Adipose tissue (tissue), 3 donors: ENCODE results near the gene PINK1. TPM values are rescaled to one million over a fixed set of nuclear protein-coding genes. Genes with fewer than 3 reads are reported as not detected.
"Not testable (repeated sequence)": the region's sequence is repeated elsewhere in the genome, so short reads cannot be mapped to it uniquely, and the experiment has no call there.

Experiments used
- H3K27ac ChIP-seq: one replicate; pipeline ENCODE4 v1.5.1; 2013; ENCODE audit warnings: low read depth, low read length
- WGBS, 3 donors: extraction: QIAGEN DNeasy Blood & Tissue Kit; methylation state at CpG; one replicate each; pipeline ENCODE4 v1.1.7; 2013; 5-methylcytosine and 5-hydroxymethylcytosine counted together
- polyA plus RNA-seq, 3 donors: library from polyadenylated mRNA; stranded (reverse); fragments of 200-250 nt; gene quantifications; one replicate each; pipeline ENCODE4 v1.2.3, GENCODE V29; 2013
- donor health status: healthy with polysubstance abuse.
- donor health status: Bipolar disorder and iron deficiency.
- donor health status: healthy.

Gene PINK1
- polyA plus RNA-seq, 3 donors, result 34.6 to 132 (median 77.5) TPM

- WGBS, 3 donors, result 73 to 76% (median 76%) methylated on average over 6 of the region's 7 CpGs
Observed at GRCh38 chr1:20606801-20607570, 26.3 kb upstream of the PINK1 start.

GRCh38 chr1:20609541-20609940 is 23.7 kb upstream of the PINK1 start:
- no peak overlapping the region for H3K27ac ChIP-seq
- 76 to 90% (median 90%) methylated on average over 6 of the region's 6 CpGs for WGBS, 3 donors

More at GRCh38 chr1:20606801-20607570, 26.3 kb upstream of the PINK1 start:
- not testable (repeated sequence) for H3K27ac ChIP-seq

- 89 to 99% (median 98%) methylated on average over 2 of the region's 2 CpGs for WGBS, 3 donors
- H3K27ac ChIP-seq, result no peak overlapping the region
Observed at GRCh38 chr1:20610970-20611369, 22.3 kb upstream of the PINK1 start.

- no peak overlapping the region for H3K27ac ChIP-seq
- 94 to 98% (median 96%) methylated on average over 5 of the region's 5 CpGs for WGBS, 3 donors
Observed at GRCh38 chr1:20611652-20612051, 21.6 kb upstream of the PINK1 start.

GRCh38 chr1:20612221-20612746 is 21.0 kb upstream of the PINK1 start:
- no peak overlapping the region for H3K27ac ChIP-seq
- WGBS, 3 donors, result 75 to 86% (median 81%) methylated on average over 11 of the region's 11 CpGs

- 70 to 83% (median 79%) methylated on average over 3 of the region's 3 CpGs for WGBS, 3 donors
- no peak overlapping the region for H3K27ac ChIP-seq
Observed at GRCh38 chr1:20614131-20614579, 19.1 kb upstream of the PINK1 start.

- 42 to 47% (median 43%) methylated on average over 20 of the region's 20 CpGs for WGBS, 3 donors
- no peak overlapping the region for H3K27ac ChIP-seq
Observed at GRCh38 chr1:20615946-20616846, 17.1 kb upstream of the PINK1 start.

GRCh38 chr1:20616847-20617487 is 16.3 kb upstream of the PINK1 start:
- H3K27ac ChIP-seq, result no peak overlapping the region
- 67 to 80% (median 70%) methylated on average over 3 of the region's 3 CpGs for WGBS, 3 donors

- no peak overlapping the region for H3K27ac ChIP-seq
- 58 to 70% (median 58%) methylated on average over 4 of the region's 4 CpGs for WGBS, 3 donors
Observed at GRCh38 chr1:20618550-20618949, 14.7 kb upstream of the PINK1 start.

GRCh38 chr1:20619999-20620398 is 13.3 kb upstream of the PINK1 start:
- WGBS, 3 donors, result 76 to 95% (median 93%) methylated on average over 1 of the region's 1 CpG
- H3K27ac ChIP-seq, result no peak overlapping the region

- 71 to 96% (median 81%) methylated on average over 6 of the region's 6 CpGs for WGBS, 3 donors
Observed at GRCh38 chr1:20621012-20621411, 12.2 kb upstream of the PINK1 start.

GRCh38 chr1:20624709-20625108 is 8.5 kb upstream of the PINK1 start:
- 71 to 100% (median 90%) methylated on average over 1 of the region's 1 CpG for WGBS, 3 donors
- H3K27ac ChIP-seq, result no peak overlapping the region

More at GRCh38 chr1:20621012-20621411, 12.2 kb upstream of the PINK1 start:
- no peak overlapping the region for H3K27ac ChIP-seq

GRCh38 chr1:20625176-20626097 is 7.8 kb upstream of the PINK1 start:
- WGBS, 3 donors, result 73 to 88% (median 73%) methylated on average over 3 of the region's 3 CpGs
- H3K27ac ChIP-seq, result no peak overlapping the region

GRCh38 chr1:20626098-20626427 is 7.2 kb upstream of the PINK1 start:
- WGBS, 3 donors, result 27 to 68% (median 41%) methylated on average over 1 of the region's 1 CpG

GRCh38 chr1:20626524-20626923 is 6.7 kb upstream of the PINK1 start:
- WGBS, 3 donors, result 28 to 72% (median 59%) methylated on average over 1 of the region's 1 CpG
- no peak overlapping the region for H3K27ac ChIP-seq

More at GRCh38 chr1:20626098-20626427, 7.2 kb upstream of the PINK1 start:
- H3K27ac ChIP-seq, result no peak overlapping the region

GRCh38 chr1:20630729-20631128 is 2.5 kb upstream of the PINK1 start:
- H3K27ac ChIP-seq, result no peak overlapping the region
- 24 to 54% (median 48%) methylated on average over 4 of the region's 4 CpGs for WGBS, 3 donors

GRCh38 chr1:20632386-20632785 is 872 bp upstream of the PINK1 start:
- WGBS, 3 donors, result 87 to 91% (median 91%) methylated on average over 3 of the region's 3 CpGs
- H3K27ac ChIP-seq, result no peak overlapping the region
